Skeletal muscle satellite cell (primary cell): ENCODE results near the gene HS3ST2.

Experiments
- H3K27me3 ChIP-seq: 2 replicates; pipeline ENCODE4 v1.7.0; 2013; ENCODE audit warnings: low read length; ENCODE audit not compliant: control insufficient read depth, insufficient read depth
- H3K36me3 ChIP-seq: 2 replicates; pipeline ENCODE4 v1.7.0; 2013; ENCODE audit warnings: mild to moderate bottlenecking, control low read depth, low read length; ENCODE audit not compliant: insufficient read depth
- H3K4me1 ChIP-seq: 2 replicates; pipeline ENCODE4 v1.7.0; 2013; ENCODE audit warnings: low read length; ENCODE audit not compliant: control insufficient read depth, insufficient read depth
- H3K4me2 ChIP-seq: 2 replicates; pipeline ENCODE4 v1.7.0; 2013; ENCODE audit warnings: mild to moderate bottlenecking, low read length
- H3K4me3 ChIP-seq: 2 replicates; pipeline ENCODE4 v1.7.0; 2013; ENCODE audit warnings: low read length
- H3K9ac ChIP-seq: 2 replicates; pipeline ENCODE4 v1.7.0; 2013; ENCODE audit warnings: mild to moderate bottlenecking, low read depth, low read length, moderate library complexity
- H3K9me3 ChIP-seq: replicated peaks from 2 replicates; pipeline ENCODE4 v1.7.0; 2013; ENCODE audit warnings: mild to moderate bottlenecking, control low read depth, low read length

Gene HS3ST2

DNA sequence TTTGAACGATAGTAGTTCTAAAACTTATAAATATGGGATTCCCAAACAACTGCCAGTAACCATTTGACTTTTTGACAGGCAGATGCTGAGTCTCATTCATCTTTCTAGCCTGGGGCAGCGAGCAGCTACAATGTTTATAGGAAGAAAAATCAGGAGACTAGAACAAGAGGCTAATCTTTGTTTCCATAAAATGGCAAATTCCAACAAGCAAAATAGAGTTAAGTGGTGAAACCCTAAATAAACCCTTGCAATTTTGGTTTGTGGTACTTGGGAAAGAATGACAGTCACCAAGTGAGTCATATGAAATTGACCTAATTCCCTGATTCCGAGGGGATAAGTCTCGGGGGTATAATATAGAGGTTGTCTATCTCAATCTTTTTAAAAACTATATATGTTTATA is 27.3 kb upstream of the HS3ST2 start:
- H3K9ac ChIP-seq, result no peak overlapping the region

GRCh38 chr16:22787466-22788192 is 26.3 kb upstream of the HS3ST2 start:
- H3K27me3 ChIP-seq, result peaks cover 2% of the 10 kb centered on the region
- H3K4me3 ChIP-seq, result no peak overlapping the region
- H3K9ac ChIP-seq, result no peak overlapping the region
- H3K9me3 ChIP-seq, result no peaks in the 10 kb centered on the region
- no peak overlapping the region for H3K4me2 ChIP-seq
- H3K36me3 ChIP-seq, result no peaks in the 10 kb centered on the region
- H3K4me1 ChIP-seq, result no peaks in the 10 kb centered on the region

More for the DNA sequence above, 27.3 kb upstream of the HS3ST2 start:
- Histone ChIP-seq H3K9me3 (no peaks in the 10 kb centered on the region), H3K4me1 (no peaks in the 10 kb centered on the region), H3K27me3 (peaks cover 2% of the 10 kb centered on the region), H3K36me3 (no peaks in the 10 kb centered on the region), H3K4me2 (no peak overlapping the region), H3K4me3 (no peak overlapping the region)

- H3K9ac ChIP-seq, result no peak overlapping the region
Measured at GRCh38 chr16:22788193-22788530, 25.8 kb upstream of the HS3ST2 start.

DNA sequence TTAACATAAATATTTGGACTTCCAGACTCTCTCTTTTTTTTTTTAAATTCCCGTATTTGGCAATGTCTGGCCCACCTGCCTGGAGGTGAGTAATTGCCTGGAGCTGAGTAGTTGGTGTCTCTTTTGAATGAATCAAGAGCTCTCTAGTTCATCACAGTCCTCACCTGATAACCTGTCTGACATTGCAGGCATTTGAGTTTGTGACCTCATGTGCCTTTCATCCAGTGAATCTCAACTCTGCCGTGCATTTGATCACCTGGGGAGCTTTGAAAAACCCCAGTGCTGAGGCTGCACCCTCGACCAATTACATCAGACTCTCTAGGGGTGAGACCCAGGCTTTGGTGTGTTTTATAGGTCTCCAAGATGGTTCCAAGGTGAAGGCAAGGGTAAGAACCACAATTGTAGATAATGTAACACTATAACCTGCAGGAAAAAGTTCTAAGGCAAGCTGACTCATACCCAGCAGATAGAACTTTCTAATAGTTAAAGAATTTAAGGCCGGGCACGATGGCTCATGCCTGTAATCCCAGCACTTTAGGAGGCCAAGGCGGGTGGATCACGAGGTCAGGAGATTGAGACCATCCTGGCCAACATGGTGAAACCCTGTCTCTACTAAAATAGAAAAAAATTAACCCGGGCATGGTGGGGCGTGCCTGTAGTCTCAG is 24.5 kb upstream of the HS3ST2 start:
- H3K36me3 ChIP-seq, result no peaks in the 10 kb centered on the region
- no peak overlapping the region for H3K4me3 ChIP-seq
- no peak overlapping the region for H3K9ac ChIP-seq
- no peaks in the 10 kb centered on the region for H3K9me3 ChIP-seq
- H3K27me3 ChIP-seq, result peaks cover 2% of the 10 kb centered on the region
- no peak overlapping the region for H3K4me2 ChIP-seq
- no peaks in the 10 kb centered on the region for H3K4me1 ChIP-seq

More at GRCh38 chr16:22788193-22788530, 25.8 kb upstream of the HS3ST2 start:
- Histone ChIP-seq H3K27me3 (peaks cover 2% of the 10 kb centered on the region), H3K4me1 (no peaks in the 10 kb centered on the region), H3K9me3 (no peaks in the 10 kb centered on the region), H3K4me2 (no peak overlapping the region), H3K4me3 (no peak overlapping the region), H3K36me3 (no peaks in the 10 kb centered on the region)

DNA sequence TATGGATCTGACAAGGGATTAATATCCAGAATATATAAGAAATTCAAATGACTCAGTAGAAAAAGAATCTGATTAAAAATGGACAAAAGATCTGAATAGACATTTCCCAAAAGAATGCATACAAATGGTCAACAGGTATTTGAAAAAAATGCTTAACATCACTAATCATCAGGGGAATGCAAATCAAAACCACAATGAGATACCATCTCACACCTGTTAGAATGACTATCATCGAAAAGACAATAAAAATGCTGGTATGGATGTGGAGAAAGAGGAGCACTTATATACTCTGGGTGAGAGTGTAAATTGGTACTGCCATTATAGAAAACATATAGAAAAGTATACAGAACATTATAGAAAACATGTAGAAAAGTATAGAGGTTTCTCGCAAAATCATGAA is 16.4 kb upstream of the HS3ST2 start:
- Histone ChIP-seq H3K9ac (no peak overlapping the region), H3K36me3 (no peaks in the 10 kb centered on the region), H3K4me2 (no peak overlapping the region), H3K9me3 (no peaks in the 10 kb centered on the region), H3K4me3 (no peak overlapping the region), H3K4me1 (no peaks in the 10 kb centered on the region), H3K27me3 (no peaks in the 10 kb centered on the region)

GRCh38 chr16:22799113-22799512 is 14.8 kb upstream of the HS3ST2 start:
- no peak overlapping the region for H3K9ac ChIP-seq
- H3K36me3 ChIP-seq, result no peaks in the 10 kb centered on the region
- no peaks in the 10 kb centered on the region for H3K4me1 ChIP-seq
- no peak overlapping the region for H3K4me2 ChIP-seq
- H3K4me3 ChIP-seq, result no peak overlapping the region
- no peaks in the 10 kb centered on the region for H3K27me3 ChIP-seq
- H3K9me3 ChIP-seq, result no peaks in the 10 kb centered on the region

- Histone ChIP-seq H3K27me3 (no peaks in the 10 kb centered on the region), H3K4me1 (no peaks in the 10 kb centered on the region), H3K9ac (no peak overlapping the region), H3K36me3 (no peaks in the 10 kb centered on the region), H3K4me2 (no peak overlapping the region), H3K4me3 (no peak overlapping the region), H3K9me3 (no peaks in the 10 kb centered on the region)
Measured at GRCh38 chr16:22804893-22805292, 9.1 kb upstream of the HS3ST2 start.

DNA sequence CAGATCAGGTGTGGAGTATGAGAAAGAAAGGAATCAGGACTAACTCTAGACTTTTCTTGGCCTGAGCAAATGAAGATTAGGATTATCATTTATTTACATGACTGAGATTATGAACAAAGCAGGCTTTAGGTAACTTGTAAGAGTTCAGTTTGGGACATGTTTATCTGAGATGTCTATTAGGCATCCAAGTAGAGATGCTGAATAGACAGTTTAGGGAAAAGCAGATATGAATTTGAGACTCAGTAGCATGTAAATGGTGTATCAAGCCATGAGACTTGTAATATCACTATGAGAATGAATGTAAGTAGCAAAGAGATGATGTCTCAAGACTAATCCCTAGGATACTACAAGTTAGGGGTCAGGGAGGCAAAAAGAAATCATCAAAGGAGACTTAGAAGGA is 8.6 kb upstream of the HS3ST2 start:
- Histone ChIP-seq H3K9me3 (no peaks in the 10 kb centered on the region), H3K4me3 (no peak overlapping the region), H3K27me3 (no peaks in the 10 kb centered on the region), H3K4me2 (no peak overlapping the region), H3K9ac (no peak overlapping the region), H3K36me3 (no peaks in the 10 kb centered on the region), H3K4me1 (no peaks in the 10 kb centered on the region)

DNA sequence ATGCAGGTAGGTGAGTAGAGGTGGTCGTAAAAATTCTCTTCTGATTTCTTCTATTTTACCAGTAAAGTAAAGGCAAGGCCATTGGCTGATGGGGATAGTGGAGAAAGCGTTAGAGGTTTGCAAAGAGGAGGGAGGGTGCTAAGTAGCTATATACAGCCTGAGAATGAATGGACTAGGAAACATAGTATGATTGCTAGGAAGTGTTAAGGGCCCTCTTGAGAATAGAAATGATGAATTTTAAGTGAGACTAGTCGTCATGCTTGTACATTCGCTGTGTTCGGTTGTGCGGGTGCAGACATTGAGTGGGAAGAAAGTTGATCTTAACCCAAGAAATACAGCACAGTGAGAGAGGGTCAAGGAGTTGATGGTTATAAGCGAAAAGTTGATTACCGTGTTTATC is 7.2 kb upstream of the HS3ST2 start:
- Histone ChIP-seq H3K9me3 (no peaks in the 10 kb centered on the region), H3K27me3 (no peaks in the 10 kb centered on the region), H3K4me2 (no peak overlapping the region), H3K36me3 (no peaks in the 10 kb centered on the region), H3K4me1 (no peaks in the 10 kb centered on the region), H3K9ac (no peak overlapping the region), H3K4me3 (no peak overlapping the region)

DNA sequence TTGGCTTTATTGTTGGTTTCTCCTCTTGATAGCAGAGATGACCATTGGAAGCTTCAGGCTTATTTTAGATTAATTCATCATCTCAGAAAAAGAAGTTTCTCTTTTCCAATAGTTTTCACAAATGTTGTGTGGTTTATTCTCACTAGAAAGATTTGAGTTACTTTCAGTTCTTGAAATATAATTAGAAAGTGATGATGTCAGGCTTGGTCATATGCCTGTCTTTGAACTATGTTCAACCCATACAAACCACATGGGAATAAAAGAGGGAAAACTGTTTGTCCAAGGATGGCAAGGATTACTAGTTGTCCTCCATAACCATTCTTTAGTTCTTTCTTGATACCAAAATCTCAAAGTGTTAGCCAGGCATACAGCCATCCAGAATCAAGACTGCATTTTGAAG is 3.7 kb upstream of the HS3ST2 start:
- no peaks in the 10 kb centered on the region for H3K36me3 ChIP-seq
- H3K4me2 ChIP-seq, result no peak overlapping the region
- H3K9ac ChIP-seq, result no peak overlapping the region
- no peak overlapping the region for H3K4me3 ChIP-seq
- peaks cover 23% of the 10 kb centered on the region for H3K27me3 ChIP-seq
- peaks cover 4% of the 10 kb centered on the region for H3K4me1 ChIP-seq
- no peaks in the 10 kb centered on the region for H3K9me3 ChIP-seq

GRCh38 chr16:22813223-22813947 is 577 bp upstream of the HS3ST2 start:
- Histone ChIP-seq H3K9me3 (no peaks in the 10 kb centered on the region), H3K4me2 (peak overlapping the region; percentile 24), H3K4me3 (no peak overlapping the region), H3K36me3 (no peaks in the 10 kb centered on the region), H3K9ac (no peak overlapping the region), H3K27me3 (peaks cover 37% of the 10 kb centered on the region), H3K4me1 (peaks cover 4% of the 10 kb centered on the region)
